ENCODE measurements around the gene ALAD. TPM values are rescaled to one million over a fixed set of nuclear protein-coding genes. Genes with fewer than 3 reads are reported as not detected.
A peak's percentile ranks its signal among the peaks of the same experiment; 100 is the strongest.

The ALAD gene
- total and polyA plus RNA-seq, 2 of the 13 experiments (the other 11 are each of a cell fraction or from before 2014, with no cell fraction given), result 21.8 to 30.1 TPM

DNA sequence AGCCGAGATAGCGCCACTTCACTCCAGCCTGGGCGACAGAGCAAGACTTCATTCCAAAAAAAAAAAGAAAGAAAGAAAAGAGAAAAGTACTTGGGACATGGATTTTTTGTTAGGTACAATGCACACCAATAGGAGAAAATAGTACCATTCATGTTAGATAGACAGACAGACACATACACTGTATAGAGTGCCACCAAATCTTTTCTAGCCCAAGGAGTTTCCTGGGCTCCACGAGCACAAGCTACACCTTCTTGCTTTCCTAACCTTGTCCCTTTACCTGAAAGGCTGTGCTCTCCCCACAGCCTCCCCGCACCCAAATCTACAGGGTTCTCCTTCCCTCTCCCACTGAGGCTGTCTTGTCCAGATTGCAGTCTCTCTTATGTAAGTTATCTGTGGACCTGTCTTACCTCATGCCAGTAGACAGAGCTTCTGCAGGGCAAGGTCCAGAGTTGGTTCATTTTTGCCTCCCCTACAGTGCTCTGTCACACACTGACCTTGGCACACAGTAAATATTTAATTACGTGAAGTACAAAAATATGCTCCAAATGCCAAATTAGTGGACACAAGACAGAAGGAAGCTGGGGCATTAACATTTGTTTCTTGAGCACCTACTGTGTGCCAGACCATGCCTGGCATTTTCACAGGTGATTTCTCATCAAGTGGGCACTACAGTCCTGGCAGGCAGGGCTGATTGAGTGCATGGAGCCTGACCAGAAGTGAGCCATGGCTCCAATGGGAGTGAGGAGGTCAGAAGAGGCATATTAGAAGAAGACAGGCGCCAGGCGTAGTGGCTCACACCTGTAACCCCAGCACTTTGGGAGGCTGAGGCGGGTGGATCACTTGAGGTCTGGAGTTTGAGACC is 5.9 kb downstream of the ALAD start (continued):
- TF ChIP-seq, protein P1, sequence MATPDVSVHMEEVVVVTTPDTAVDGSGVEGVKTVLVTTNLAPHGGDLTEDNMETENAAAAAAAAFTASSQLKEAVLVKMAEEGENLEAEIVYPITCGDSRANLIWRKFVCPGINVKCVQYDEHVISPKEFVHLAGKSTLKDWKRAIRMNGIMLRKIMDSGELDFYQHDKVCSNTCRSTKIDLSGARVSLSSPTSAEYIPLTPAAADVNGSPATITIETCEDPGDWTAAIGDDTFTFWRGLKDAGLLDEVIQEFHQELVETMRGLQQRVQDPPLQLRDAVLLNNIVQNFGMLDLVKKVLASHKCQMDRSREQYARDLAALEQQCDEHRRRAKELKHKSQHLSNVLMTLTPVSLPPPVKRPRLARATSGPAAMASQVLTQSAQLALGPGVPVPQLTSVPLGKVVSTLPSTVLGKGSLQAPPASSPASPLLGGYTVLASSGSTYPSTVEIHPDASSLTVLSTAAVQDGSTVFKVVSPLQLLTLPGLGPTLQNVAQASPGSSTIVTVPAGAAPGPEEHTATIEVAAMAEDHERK (CRISPR knock-in tag; IDR thresholded peaks at IDR 0.05; ENCODE audit: low read depth), result 0 out of 2 replicates have a peak, but pooled peaks have one; percentile 22
- TF ChIP-seq NBN (conservative IDR thresholded peaks at IDR 0.05) (no peak), TBX3 (IDR thresholded peaks at IDR 0.05; ENCODE audit: borderline replicate concordance) (no peak), BHLHE40 (IDR thresholded peaks at IDR 0.05; ENCODE audit: low read length) (no peak), CC2D1A (CRISPR knock-in tag; IDR thresholded peaks at IDR 0.05) (0 out of 2 replicates have a peak, but pooled peaks have one; percentile 77), ELF4 (CRISPR knock-in tag; IDR thresholded peaks at IDR 0.05; ENCODE audit: borderline replicate concordance) (no peak), ZNF598 (CRISPR knock-in tag; IDR thresholded peaks at IDR 0.05; ENCODE audit: borderline replicate concordance) (no peak), ZNF343 (CRISPR knock-in tag; IDR thresholded peaks at IDR 0.05) (no peak), ZNF101 (CRISPR knock-in tag; IDR thresholded peaks at IDR 0.05; ENCODE audit: borderline replicate concordance, low read depth) (no peak), NCOR1 (IDR thresholded peaks at IDR 0.05; ENCODE audit: borderline replicate concordance, low read length) (peak; percentile 75; the same call in 1 of the 2 replicates), MED1 (CRISPR knock-in tag; IDR thresholded peaks at IDR 0.05) (peak; percentile 95), ZNF205 (CRISPR knock-in tag; IDR thresholded peaks at IDR 0.05) (peak; percentile 46; the same call in 1 of the 2 replicates), KLF16 (CRISPR knock-in tag; IDR thresholded peaks at IDR 0.05) (peak in 1 of 2 experiments; percentile 51; a peak in 1 of 4 replicates), ZNF549 (CRISPR knock-in tag; IDR thresholded peaks at IDR 0.05) (no peak), ZNF224 (CRISPR knock-in tag; IDR thresholded peaks at IDR 0.05) (no peak), ZNF264 (CRISPR knock-in tag; IDR thresholded peaks at IDR 0.05) (no peak), ZNF136 (CRISPR knock-in tag; IDR thresholded peaks at IDR 0.05; ENCODE audit: low read depth) (0 out of 2 replicates have a peak, but pooled peaks have one; percentile 52), PHF5A (CRISPR knock-in tag; IDR thresholded peaks at IDR 0.05; ENCODE audit: low read depth, unreplicated experiment) (no peak), SP5 (CRISPR knock-in tag; IDR thresholded peaks at IDR 0.05; ENCODE audit: borderline replicate concordance, low read depth) (peak; percentile 37; the same call in 1 of the 2 replicates), CREM (IDR thresholded peaks at IDR 0.05) (peak; percentile 75), CREM (CRISPR knock-in tag; IDR thresholded peaks at IDR 0.05) (no peak)
- TF ChIP-seq, protein P2, sequence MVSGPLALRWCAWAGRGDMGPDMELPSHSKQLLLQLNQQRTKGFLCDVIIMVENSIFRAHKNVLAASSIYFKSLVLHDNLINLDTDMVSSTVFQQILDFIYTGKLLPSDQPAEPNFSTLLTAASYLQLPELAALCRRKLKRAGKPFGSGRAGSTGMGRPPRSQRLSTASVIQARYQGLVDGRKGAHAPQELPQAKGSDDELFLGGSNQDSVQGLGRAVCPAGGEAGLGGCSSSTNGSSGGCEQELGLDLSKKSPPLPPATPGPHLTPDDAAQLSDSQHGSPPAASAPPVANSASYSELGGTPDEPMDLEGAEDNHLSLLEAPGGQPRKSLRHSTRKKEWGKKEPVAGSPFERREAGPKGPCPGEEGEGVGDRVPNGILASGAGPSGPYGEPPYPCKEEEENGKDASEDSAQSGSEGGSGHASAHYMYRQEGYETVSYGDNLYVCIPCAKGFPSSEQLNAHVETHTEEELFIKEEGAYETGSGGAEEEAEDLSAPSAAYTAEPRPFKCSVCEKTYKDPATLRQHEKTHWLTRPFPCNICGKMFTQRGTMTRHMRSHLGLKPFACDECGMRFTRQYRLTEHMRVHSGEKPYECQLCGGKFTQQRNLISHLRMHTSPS (CRISPR knock-in tag; IDR thresholded peaks at IDR 0.05; ENCODE audit: low read depth), result peak; percentile 95
- TF ChIP-seq, protein P3, sequence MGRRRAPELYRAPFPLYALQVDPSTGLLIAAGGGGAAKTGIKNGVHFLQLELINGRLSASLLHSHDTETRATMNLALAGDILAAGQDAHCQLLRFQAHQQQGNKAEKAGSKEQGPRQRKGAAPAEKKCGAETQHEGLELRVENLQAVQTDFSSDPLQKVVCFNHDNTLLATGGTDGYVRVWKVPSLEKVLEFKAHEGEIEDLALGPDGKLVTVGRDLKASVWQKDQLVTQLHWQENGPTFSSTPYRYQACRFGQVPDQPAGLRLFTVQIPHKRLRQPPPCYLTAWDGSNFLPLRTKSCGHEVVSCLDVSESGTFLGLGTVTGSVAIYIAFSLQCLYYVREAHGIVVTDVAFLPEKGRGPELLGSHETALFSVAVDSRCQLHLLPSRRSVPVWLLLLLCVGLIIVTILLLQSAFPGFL (CRISPR knock-in tag; IDR thresholded peaks at IDR 0.05), result no peak
- TF ChIP-seq, protein P4, sequence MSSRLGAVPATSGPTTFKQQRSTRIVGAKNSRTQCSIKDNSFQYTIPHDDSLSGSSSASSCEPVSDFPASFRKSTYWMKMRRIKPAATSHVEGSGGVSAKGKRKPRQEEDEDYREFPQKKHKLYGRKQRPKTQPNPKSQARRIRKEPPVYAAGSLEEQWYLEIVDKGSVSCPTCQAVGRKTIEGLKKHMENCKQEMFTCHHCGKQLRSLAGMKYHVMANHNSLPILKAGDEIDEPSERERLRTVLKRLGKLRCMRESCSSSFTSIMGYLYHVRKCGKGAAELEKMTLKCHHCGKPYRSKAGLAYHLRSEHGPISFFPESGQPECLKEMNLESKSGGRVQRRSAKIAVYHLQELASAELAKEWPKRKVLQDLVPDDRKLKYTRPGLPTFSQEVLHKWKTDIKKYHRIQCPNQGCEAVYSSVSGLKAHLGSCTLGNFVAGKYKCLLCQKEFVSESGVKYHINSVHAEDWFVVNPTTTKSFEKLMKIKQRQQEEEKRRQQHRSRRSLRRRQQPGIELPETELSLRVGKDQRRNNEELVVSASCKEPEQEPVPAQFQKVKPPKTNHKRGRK (CRISPR knock-in tag; IDR thresholded peaks at IDR 0.05), result no peak

Measured in HepG2 (cell line).